ENCODE data around the gene PCNX3.
A peak's percentile ranks its signal among the peaks of the same experiment; 100 is the strongest.

Gene PCNX3

DNA sequence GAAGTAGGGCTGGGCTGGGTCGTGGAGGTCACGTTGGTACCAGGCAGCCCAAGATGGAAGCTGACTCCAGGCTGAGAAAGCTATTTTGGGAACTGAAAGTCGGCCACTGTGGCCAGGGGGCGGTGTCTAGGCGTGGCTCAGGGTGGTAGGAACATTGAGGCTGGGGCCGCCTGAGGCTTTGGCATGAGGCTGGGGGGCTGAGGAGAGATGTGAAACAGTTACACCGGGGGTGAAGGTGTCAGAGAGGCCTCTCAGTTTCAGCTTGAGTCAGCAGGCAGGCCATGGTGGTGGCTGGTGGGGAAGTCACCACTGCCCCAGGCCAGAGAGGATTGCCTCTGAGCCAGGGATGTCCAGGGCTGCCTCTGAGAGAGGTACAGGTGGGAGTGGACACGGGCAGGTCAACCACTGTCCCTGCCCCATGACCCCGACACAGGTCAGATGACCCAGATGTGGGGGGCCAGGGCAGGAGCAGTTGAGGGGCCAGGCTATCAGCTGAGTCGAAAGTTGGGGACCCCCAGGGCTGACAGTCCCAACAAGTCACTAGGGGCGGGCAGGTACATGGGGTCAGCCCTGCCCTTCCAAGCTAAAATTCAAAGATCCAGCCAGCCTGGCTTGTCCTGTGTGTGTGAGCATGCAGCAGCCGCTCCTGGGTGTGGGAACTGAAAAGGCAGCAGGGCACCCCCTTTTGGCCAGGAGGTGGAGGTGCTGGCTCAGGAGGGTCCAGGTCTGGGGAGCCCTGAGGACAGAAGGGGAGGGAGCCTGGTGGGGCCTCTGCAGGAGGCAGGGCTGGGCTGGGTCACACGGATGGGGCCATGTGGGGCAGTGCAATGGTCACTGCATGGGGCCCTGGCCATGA is 27.1 kb upstream of the PCNX3 start:
- TF ChIP-seq SPI1 (IDR thresholded peaks at IDR 0.05; ENCODE audit: low read depth, low read length) (peak; percentile 76), POLR2A (IDR thresholded peaks at IDR 0.05; ENCODE audit: low read depth, low read length) (no peak)
- peak; percentile 97 for DNase-seq (ENCODE audit: insufficient read length, low spot score)
- FAIRE-seq: peak; percentile 100

- peak; percentile 79 for FAIRE-seq
- 0 out of 2 replicates have a peak, but pooled peaks have one; percentile 13 for TF ChIP-seq SPI1 (IDR thresholded peaks at IDR 0.05; ENCODE audit: low read depth, low read length)
- no peak for TF ChIP-seq POU2F2 (IDR thresholded peaks at IDR 0.05; ENCODE audit: low read depth, low read length)
- DNase-seq (ENCODE audit: insufficient read length, low spot score): peak; percentile 77
Observed at GRCh38 chr11:65589444-65590239, 25.9 kb upstream of the PCNX3 start.

- TF ChIP-seq TAF1 (IDR thresholded peaks at IDR 0.05; ENCODE audit: low read depth, low read length) (no peak), POLR2AphosphoS5 (IDR thresholded peaks at IDR 0.05; ENCODE audit: low read depth, low read length) (no peak), SPI1 (IDR thresholded peaks at IDR 0.05; ENCODE audit: low read depth, low read length) (no peak), POU2F2 (IDR thresholded peaks at IDR 0.05; ENCODE audit: low read depth, low read length) (no peak), POLR2A (IDR thresholded peaks at IDR 0.05; ENCODE audit: low read depth, low read length) (no peak), PAX5 (IDR thresholded peaks at IDR 0.05; ENCODE audit: insufficient read depth, low read length, severe bottlenecking) (no peak)
- FAIRE-seq (peak; percentile 59), DNase-seq (ENCODE audit: insufficient read length, low spot score) (no peak)
Observed at GRCh38 chr11:65590240-65590738, 25.3 kb upstream of the PCNX3 start.

GRCh38 chr11:65591939-65592857 is 23.4 kb upstream of the PCNX3 start:
- no peak for DNase-seq (ENCODE audit: insufficient read length, low spot score)
- TF ChIP-seq POU2F2 (IDR thresholded peaks at IDR 0.05; ENCODE audit: low read depth, low read length) (no peak), SPI1 (IDR thresholded peaks at IDR 0.05; ENCODE audit: low read depth, low read length) (no peak), POLR2A (IDR thresholded peaks at IDR 0.05; ENCODE audit: low read depth, low read length) (no peak), TAF1 (IDR thresholded peaks at IDR 0.05; ENCODE audit: low read depth, low read length) (no peak), POLR2AphosphoS5 (IDR thresholded peaks at IDR 0.05; ENCODE audit: low read depth, low read length) (no peak), PAX5 (IDR thresholded peaks at IDR 0.05; ENCODE audit: insufficient read depth, low read length, severe bottlenecking) (no peak)
- FAIRE-seq: no peak

GRCh38 chr11:65592858-65593517 is 22.6 kb upstream of the PCNX3 start:
- FAIRE-seq: no peak
- DNase-seq (ENCODE audit: insufficient read length, low spot score): no peak
- no peak for TF ChIP-seq POU2F2 (IDR thresholded peaks at IDR 0.05; ENCODE audit: low read depth, low read length)
- no peak for TF ChIP-seq PAX5 (IDR thresholded peaks at IDR 0.05; ENCODE audit: insufficient read depth, low read length, severe bottlenecking)
- TF ChIP-seq SPI1 (IDR thresholded peaks at IDR 0.05; ENCODE audit: low read depth, low read length): no peak
- TF ChIP-seq POLR2A (IDR thresholded peaks at IDR 0.05; ENCODE audit: low read depth, low read length): no peak
- no peak for TF ChIP-seq TAF1 (IDR thresholded peaks at IDR 0.05; ENCODE audit: low read depth, low read length)
- no peak for TF ChIP-seq POLR2AphosphoS5 (IDR thresholded peaks at IDR 0.05; ENCODE audit: low read depth, low read length)

DNA sequence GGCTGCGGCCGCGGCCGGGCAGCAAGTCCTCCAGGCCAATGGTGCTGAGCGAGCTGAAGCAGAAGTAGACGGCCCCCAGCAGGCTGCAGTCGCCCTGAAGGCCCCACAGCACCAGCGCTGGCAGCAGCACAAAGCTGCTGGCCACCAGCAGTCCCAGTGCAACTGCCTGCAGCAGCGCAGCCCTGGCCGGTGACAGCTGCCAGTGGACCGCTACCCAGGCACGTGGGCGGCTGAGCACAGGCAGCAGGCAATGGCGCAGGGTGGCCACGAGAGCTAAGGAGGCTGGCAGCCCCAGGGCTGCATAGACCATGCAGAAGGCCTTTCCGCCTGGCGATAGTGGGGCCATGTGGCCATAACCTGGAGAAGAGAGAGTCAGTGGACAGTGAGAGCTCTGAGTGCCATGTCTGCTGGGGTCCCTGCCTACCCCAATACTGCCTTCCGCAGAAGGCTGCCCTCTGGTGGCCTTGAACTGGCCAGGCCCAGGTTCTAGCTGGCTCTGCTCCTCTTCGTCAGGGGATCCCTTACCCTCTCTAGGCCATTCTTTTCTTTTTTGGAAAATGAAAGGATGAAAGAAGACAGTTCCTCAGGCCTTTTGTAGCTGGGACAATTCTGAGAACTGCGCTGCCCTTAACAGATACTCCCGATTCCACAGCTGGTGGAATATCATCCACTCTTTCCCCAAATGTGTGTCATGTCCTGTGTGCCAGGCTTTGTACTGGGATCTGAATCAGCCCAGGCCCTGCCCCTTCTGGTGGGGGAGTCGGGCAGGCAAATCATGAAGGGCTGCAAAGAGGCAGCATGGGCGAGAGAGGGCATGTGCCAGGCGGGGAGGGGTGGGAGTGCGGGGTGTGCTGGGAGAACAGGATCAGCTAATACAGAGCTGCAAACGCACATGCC is 21.8 kb upstream of the PCNX3 start:
- TF ChIP-seq POU2F2 (IDR thresholded peaks at IDR 0.05; ENCODE audit: low read depth, low read length): no peak
- TF ChIP-seq POLR2AphosphoS5 (IDR thresholded peaks at IDR 0.05; ENCODE audit: low read depth, low read length): no peak
- no peak for TF ChIP-seq SPI1 (IDR thresholded peaks at IDR 0.05; ENCODE audit: low read depth, low read length)
- TF ChIP-seq POLR2A (IDR thresholded peaks at IDR 0.05; ENCODE audit: low read depth, low read length): no peak
- TF ChIP-seq PAX5 (IDR thresholded peaks at IDR 0.05; ENCODE audit: insufficient read depth, low read length, severe bottlenecking): no peak
- TF ChIP-seq TAF1 (IDR thresholded peaks at IDR 0.05; ENCODE audit: low read depth, low read length): no peak
- FAIRE-seq (peak; percentile 81), DNase-seq (ENCODE audit: insufficient read length, low spot score) (no peak)

GRCh38 chr11:65595131-65595530 is 20.4 kb upstream of the PCNX3 start:
- FAIRE-seq: no peak
- no peak for TF ChIP-seq POLR2AphosphoS5 (IDR thresholded peaks at IDR 0.05; ENCODE audit: low read depth, low read length)
- no peak for TF ChIP-seq POLR2A (IDR thresholded peaks at IDR 0.05; ENCODE audit: low read depth, low read length)
- TF ChIP-seq POU2F2 (IDR thresholded peaks at IDR 0.05; ENCODE audit: low read depth, low read length): no peak
- no peak for TF ChIP-seq SPI1 (IDR thresholded peaks at IDR 0.05; ENCODE audit: low read depth, low read length)
- TF ChIP-seq PAX5 (IDR thresholded peaks at IDR 0.05; ENCODE audit: insufficient read depth, low read length, severe bottlenecking): no peak
- no peak for TF ChIP-seq TAF1 (IDR thresholded peaks at IDR 0.05; ENCODE audit: low read depth, low read length)
- no peak for DNase-seq (ENCODE audit: insufficient read length, low spot score)
